ENCODE measurements around the gene MAP2.

MAP2 gene

DNA sequence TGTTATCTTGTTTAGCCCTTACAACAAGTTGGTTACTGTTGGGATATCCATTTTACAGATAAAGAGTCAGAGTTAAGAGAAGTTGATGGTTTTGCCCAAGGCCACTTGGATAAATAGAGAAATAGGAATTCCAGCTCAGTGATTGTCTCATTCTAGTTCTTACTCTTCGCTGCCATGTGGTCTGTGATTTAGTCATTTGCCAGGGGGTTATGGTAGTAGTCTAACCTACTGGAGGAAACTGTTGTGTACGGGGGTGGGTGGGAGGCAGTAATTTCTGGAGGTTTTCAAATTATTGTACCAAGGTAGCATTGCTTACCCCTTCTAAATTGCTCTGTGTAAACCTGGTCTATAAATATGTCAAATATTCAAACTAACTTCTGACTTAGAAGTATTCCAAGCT is 110.4 kb downstream of the MAP2 start:
- no peak for DNase-seq

DNA sequence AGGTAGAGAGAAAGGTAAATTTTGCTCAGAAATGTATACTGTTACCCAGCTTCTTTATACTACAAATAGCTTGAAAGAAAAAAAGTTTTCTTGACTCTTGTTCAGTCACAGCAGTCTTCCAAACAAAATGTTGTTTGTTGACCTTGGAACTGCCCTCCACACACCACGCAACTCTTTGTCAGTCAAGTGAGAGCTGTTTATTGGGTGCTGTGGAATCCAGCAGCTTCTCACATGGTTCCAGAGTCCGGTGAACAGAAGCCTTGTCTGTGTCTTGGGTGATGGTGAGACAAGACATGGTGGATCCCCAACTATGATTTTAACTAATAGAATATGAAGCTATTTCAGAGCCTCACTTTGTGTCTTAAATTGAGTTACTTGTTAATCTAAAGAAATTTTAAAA is 112.5 kb downstream of the MAP2 start:
- DNase-seq: no peak

DNA sequence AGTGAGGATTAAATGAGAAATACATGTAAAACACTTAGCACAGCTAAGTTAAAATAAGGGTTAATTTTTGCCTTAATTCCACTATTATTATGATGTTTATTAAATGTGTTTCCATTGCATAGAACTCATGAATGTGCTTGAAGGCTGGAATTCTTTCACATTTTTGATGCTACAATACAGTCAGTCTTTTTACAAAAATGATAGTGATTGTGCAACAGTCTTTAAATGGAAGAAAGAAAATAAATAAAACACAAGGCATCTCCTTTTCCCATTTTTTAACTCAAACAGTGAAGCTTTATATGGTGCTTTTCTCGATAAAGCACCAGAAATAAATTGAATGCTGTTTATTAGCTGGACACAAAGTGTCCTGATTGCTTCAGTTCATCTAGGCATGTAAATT is 123.9 kb downstream of the MAP2 start:
- no peak for DNase-seq

DNA sequence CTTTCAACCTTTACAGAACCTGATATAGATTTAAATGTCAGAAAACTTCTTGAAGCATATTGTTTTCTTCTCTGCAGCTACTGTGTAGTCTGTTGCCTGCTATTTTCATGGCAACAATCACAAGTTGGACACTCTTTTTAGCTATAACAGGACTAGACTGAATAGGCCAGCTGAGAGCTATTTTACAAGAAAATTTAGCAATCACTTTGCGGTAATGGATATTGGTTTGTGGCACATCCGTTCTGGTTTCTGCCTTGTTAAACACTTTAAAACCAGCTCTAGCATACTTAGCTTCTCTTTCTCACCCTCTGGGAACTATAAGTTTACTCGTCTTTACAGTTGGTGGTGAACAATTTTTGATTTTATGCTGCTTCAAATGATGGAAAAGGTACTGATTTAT is 125.7 kb downstream of the MAP2 start:
- DNase-seq: no peak

DNA sequence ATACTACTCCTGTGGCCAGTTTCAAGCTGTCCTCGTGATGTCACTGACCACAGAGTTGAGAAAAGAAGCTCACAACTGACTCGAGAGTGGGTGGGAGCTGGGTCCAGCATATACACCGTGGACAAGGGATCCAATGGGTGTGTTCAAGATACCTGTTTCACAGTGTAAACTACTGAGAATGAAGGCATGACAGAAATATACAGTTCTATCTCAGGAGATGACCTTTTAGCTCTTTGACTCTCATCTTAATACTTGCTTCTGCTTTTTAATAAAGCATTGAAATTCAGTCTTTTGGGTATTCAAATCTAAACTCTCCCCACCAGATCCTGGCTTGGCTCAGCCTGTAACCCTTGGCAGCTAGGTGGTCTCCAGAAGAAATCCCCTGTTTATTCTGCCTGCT is 130.1 kb downstream of the MAP2 start:
- DNase-seq: no peak

DNA sequence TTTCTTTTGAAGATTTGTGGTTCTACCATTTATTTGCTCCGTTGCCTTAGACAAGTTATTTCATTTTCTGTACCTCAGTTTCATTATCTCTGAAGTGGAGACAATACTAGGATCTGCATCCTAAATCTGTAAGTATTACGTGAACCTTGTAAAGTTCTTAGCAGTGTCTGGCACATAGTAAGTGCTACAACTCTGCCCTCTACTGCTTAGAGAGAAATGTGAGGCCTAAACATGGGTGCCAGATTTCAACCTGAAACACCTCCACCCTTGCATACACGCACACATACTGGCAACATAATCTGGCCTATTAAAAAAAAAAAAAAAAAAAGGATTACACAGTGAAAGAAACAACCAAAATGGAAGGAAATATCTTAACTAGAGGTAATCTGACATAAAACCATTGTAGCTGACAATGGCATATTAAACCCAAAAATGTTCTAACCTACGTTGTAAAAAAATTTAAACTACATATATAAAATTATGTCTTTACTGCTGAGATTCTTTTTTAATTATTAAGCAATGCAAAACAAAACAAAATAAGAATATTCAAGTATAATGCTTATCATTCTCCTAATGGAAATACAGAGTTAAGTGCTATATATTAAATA is 132.6 kb downstream of the MAP2 start:
- DNase-seq: peak in 1 of 2 experiments; percentile 25

DNA sequence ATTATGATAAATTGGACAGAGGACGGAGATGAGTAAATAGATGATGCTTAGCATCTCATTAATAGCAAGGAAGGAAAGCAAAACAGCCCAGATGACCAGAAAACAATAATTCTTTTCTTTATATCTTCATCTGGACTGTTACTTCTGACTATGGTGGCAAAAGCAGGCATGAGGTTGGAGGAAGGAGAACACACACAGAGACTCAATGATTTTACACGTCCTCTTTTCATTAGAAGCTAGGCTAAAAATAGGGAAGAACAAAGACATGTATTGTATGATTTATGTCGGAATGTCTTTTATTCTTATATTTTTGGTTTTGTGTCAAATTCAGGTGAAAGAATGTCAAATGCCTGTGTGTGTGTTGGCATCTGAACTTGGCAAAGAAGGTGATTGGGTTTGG is 137.1 kb downstream of the MAP2 start:
- DNase-seq: no peak

DNA sequence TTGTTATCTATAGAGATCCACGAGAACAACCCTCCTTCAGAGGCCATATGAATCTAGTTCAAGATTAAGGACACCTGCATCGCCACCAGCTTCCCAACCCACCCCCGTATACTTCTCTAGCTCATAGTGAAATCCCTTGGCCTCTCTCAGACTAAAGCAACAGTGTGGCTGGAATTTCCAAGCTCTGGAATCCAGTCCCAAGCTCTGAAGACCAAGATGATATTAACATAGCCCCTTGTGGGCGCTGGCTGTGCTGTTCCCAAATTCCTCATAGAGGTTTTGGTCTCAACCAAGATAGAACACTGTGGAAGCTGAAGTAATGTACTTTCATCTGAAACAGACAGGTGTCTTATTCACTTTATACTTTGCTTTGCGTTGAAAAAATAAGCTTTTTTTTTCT is 139.6 kb downstream of the MAP2 start:
- no peak for DNase-seq

DNA sequence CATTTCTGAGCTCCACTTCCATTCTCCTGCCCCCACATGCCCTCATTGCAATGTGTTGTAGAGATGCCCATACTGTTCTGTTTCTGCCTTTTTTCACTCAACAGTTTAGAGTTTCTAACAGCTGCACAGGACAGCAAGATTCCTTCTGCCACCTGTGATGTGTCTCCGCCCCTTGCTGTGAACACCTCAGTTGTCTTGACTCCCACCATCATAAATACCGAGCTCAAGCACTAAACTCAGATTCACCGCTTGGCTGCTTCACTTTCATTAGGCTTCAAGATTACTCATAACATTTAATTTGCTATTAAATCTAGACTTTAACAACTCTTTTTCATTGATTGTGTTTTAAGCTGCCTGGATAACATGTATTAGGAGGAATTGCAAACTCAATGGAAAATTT is 141.0 kb downstream of the MAP2 start:
- no peak for DNase-seq

DNA sequence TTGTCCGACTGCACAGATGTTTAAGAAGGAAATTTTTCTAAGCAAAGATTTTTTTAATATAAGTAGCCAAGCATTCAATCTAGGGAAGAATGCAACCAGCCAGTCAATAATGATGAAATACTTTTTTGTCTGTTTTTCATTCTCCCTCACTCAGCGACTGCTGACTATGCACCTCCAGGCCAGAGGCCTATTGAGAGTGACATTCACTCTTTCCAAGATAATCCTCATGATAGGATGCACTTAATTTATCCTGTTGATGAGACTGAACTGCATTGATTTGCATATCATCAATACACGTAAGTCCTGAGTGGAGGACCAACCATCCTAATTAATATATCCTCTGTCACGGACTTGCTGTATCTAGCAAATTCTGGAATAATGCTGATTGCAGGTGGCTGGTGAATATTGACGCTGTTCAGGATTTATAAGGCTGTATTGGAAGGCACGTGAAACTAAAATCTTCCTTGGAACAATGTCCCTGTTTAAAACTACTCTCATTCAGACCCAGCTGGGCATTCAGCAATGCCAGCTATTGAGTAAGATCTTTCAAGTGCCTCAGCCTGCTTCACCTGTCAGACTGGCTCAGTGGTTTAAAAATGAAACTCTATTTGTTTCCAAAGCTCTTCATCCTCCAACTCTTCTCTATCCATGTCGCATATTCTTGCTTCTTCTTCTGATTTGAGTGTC is 142.2 kb downstream of the MAP2 start:
- no peak for DNase-seq

DNA sequence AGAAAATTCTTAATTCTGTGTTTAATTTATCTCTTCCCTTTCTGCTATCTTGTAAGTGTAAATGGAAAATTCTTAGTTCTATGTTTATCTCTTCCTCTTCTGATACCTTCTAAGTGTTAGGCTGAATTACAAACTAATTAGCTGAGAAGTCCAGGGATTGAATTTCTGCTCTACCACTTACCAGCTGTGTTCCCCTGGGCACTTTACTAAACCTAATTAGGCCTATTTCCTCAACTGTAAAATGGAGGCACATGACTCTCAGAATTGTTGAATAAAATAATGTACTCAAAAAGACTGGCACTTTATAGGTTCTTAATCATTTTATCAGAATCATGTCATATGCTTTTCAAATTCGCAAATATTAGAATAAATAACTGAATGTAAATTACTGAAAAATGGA is 146.3 kb downstream of the MAP2 start:
- DNase-seq: no peak

DNA sequence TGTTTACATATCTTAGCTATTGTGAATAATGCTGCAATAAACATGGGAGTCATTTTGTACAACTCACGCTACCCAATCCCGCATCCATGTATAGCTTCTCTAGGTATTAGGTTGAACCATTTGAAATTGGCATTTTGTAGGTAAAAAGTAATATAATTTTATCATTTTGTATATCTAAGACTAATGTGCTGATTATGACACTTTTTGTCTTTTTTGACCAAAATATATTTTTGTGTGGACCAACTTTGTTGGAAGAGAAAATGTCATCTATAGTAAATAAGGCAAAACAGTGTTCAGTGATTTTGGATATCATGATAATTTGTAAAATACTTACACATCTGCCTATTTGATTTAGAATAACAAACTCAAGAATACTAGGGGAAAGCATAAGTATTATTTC is 150.7 kb downstream of the MAP2 start:
- no peak for DNase-seq

DNA sequence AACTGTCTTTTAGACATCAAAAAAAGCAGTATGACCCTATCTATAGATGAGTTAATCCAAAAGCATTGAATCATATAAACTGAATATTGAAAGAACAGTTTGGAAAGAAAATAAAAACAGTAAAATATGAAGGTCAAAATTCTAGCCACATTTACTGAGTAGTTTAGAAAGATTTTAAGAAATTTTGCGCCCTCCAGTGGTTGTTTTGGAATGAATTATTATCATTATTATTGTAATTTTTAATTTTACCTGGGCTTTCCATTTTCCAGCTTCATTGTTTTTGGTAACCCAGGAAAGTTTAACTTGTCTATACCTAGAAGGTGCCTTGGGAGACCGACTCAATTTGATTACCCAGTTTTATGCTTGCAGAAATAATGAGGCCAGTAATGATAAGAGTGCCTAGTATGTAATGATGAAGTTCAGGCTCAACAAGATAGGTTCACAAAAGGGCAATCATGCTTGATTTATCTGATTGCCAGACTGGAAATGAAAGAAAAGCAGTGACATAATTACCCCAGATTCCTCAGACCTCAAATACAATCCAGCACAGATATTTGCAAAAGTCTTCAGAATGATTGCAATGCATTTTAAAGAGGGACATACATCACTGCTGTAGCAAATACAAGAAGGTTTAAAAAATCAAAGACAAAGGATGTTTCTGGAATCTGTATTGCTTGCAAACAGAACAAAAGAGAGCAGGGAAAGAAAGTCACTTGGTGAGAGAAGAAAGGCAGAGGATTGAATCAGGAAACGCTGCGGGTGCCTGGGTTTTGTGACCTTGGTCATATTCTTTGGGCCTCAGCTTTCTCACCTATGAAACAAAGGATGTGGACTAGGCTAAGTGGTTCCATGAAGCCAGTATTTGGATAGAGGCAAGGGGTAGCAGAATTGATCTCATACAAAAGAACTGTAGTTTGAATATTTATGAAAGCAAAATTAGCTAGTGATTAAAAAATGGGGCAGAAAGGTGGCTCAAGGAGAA is 153.8 kb downstream of the MAP2 start:
- DNase-seq: peak in 1 of 2 experiments; percentile 8

DNA sequence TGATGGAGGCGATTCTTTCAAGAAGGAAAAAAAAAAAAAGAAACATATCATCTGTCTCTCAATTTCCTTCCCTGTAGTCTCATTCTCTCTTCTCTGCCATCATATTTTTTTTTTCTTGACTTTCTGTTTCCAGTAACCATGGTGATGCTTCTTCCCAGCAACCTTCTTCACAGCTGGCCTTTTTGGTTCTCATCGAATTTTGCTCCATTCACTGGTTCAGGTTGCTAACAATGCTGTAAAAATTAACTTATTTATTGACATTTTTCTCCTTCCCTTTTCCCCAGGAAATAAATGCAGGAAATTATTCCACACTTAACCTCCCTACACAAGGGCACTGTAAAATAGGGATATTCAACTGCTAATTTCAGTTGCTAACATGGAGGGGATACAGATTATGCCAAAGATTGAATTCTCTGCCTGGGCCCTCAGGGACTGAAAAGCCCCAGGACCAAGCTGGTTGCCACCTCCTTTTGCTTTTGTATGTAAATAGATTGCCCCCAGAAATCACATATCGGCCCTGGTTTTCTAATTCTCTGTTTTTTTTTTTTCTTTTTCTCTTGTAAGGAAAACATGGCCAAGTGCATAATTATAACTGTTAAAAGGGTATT is 154.7 kb downstream of the MAP2 start:
- no peak for DNase-seq

DNA sequence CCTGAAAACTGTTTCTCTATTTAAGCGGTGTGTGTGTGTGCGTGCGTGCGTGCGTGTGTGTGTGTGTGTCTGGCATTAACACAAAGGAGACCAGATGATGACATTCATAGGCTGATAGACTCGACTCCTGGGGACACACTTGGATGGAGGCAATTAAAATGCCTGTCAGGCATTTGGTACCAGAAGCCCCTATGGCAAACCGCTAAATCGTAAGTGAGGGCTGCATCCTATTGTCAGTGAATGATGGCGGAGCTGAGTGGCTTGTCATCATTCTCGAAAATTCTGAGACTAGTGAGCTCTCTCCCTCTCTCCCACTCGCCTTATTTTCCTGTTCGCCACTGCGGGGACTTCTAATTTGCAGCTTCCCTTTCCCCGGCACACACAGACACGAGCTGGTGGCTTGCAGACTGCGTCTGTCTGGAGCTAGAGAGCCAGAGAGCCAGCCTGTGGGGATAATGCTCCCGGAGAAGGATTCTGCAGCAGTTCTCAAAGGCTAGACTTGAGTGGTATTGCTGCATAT is 155.4 kb downstream of the MAP2 start:
- no peak for DNase-seq

DNA sequence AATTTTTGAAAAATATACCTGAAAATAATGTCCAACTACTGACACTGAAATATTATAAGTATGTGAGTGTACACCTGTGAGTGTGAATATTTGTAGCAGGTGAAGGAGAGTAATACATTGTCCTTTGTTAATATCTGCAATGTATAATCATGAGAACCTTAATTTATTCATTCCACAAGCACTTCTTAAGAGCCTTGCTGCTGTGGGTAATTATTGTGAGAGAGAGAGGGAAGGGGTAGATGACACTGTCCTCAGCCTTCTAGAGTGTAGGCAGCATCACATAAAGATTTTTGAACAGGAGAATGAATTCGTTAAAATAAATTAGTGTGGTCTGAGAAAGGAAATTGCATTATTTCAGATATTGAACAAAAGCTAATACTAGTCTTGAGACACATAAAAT is 157.2 kb downstream of the MAP2 start:
- DNase-seq: no peak

DNA sequence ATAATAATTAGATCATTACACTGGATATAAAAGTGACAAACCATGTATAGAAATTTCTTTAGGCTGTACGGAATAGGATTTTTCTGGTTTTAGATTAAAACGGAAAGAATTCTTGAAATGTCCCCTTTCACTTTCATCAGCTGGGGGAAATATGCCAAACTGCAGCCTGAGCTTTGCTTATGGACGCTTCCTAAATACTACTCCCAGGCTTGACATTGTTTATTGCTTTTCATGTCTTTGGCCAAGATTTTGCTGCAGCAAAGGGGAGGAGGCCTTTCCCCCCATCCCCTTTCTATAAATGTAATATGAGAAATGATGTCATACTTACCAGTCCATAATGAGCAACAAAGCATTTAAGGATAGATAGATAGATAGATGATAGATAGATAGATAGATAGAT is 158.4 kb downstream of the MAP2 start:
- no peak for DNase-seq

DNA sequence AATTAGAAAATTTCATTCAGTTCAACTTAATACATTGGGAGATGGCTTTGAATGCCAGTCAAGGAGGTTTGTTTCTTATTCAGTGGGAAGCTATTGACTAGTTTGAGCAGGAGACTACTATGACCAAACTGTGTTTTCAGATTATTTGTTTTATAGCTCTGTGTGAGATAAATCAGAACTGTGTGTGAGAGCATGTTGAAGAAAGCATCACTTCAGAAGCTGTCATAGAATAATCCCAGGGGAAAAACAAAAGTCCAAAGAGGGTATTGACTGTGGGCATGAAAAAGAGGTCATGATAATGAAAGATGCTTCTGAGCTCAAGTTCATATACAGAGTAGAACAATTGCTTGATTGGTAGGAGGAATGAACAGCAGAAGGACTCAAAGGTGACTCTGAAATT is 160.6 kb downstream of the MAP2 start:
- DNase-seq: no peak

DNA sequence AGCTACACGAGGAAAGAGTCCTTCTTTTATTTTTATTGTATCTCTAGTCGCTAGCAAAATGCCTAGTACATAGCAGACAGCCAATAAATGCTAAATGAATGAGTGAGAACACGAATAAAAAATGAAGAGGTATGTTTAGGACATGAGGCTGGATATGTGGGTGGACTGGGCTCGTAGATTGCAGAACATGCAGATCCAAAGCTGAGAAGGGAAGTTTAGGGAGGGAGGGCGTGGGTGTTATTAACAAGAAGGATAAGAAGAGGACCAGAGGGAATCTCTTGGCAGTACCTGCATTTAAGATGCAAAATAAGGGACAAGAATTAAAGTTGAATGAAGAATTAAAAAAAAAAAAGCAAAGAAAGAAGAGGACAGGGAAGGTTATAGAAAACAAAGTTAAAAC is 161.1 kb downstream of the MAP2 start:
- no peak for DNase-seq

DNA sequence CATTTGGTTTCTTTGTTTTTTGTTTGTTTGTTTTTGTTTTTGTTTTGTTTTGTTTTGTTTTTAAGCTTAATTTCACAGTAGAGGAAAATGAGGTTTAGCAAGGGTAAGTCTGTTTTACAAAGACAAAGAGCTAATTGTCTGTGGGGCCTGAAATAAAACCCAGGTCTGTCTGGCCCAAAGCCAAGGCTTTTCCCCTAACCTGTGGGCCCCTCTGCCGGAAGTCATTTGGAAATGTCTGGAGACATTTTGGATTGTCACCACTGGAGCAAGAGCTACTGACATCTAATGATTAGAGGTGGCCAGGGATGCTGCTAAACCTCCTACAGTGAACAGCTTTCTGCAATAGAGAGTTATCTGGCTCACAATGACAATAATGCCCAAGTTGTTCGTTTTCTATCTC is 167.2 kb downstream of the MAP2 start:
- DNase-seq: no peak

DNA sequence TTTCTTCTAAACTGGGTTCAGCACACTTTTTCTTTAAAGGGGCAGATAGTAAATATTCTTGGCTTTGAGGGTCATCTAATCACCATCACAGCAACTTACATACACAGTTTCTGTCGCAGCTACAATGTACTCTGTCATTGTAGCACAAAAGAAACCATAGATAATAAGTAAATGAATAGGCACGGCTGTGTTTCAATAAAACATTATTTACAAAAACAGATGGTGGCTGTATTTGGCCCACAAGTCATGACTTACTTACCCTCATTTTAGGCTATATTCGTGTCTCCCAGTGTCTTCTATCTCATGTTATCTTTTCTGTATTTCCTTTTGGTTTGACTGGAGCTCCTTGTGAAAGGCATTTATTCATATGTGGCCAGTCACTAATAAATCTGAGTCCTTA is 168.3 kb downstream of the MAP2 start:
- no peak for DNase-seq

DNA sequence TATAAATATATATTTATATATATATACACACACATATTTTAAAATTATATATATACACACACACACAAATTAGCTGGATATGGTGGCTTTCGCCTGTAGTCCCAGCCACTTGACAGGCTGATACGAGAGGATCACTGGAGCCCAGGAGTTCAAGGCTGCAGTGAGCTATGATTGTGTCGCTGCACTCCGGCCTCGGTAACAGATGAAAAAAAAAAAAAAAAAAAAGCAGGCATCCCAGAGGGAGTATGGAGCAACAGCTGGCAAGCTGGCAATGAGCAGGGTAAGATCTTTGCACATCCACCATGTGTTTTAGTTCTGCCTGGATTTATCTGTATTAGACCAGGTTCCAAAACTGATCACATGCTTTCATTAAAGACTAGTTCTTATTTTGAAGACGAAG is 170.1 kb downstream of the MAP2 start:
- DNase-seq: no peak

DNA sequence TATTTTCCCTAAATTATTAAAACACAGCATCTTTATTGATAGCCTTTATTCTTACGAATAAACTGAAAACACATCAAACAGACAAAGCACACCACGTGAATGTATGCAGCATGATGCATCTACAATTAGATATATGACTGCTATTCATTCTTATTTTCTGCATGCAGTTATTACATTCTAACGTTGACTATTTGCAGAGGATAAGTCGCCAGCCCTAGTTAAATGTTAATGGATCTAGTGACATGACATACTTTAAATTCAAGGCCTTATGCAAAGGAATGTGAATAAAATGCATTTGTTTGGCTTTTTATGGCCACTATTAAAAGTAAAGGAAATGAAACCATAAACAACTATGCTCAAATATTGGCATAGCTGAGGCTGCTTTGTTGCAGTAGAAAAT is 172.4 kb downstream of the MAP2 start:
- DNase-seq: no peak

All from SW 1271 (cell line).